ENCODE results near the gene TIAM2.

Gene TIAM2

DNA sequence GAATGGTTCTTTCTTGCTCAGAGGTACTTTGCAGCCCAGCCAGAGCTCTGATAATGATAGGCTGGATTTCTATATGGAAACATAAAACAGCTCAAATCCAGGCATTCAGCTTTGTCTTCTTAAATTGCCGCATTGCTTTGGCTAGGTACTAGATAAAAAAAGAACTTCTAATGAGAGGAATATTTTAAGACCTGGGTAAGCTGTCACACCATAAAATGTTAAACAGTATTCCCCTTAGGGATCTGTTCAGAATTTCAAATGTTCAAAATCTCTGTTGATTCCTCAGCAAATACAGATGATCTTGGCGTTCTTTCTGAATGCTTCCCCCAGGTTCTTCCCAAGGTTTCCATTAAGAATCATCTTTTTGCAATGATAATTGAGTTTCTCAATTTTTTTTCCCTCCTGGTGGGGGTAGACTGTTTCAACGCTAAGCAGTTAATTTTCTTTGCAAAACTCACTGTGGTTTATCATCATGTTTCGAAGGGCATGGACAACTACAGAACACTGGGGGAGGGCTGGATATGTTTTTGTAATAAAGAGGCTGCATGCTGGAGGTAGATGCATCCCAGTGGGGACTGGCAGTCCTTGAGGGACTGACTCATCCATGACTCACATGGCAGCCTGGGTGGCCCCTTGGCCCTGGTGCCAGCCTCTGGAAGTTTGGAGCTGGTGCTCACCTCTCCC is 31.0 kb downstream of the TIAM2 start:
- no peak for DNase-seq

DNA sequence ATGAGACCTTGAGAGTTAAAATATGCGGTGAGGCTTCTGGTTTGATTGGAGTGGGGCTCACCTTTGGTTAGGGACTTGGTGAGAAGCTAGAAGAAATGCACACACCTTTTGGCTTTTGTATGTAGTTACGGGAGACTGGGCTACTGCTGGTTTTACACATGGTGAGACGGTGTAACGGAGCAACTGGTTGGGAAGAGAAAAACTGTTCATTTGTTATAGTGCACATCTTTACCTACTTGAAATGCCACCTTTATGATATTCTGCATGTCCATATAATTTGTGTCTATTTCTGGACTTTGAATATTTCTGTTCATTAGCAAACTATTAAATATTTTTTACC is 31.6 kb downstream of the TIAM2 start:
- DNase-seq = no peak

DNA sequence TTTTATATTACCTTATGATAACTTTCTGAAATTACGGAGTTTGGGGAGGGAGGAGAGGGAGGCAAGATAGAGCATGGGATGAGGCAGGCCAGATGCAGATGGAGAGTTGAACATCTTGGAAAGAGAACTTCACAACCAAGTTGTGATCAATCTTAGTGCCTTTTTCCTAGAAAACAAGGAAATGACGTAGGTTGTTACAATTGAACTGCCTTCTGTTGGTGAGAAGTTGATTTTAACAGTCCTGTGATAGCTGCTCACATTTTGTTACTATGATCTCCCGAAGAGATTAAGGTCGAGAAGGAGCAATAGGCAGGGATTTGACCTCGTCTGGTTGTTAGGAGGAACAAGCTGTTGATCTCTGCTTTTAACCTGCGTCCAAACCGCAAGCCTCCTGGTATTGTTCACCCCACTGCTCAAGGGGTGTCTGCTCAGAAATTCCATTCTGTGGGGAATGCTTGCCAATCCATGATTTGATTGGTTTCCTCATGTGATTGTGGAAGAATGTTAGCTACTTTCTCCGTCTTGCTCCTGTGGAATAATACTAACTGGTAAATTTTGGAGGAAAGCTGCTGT is 35.1 kb downstream of the TIAM2 start:
- no peak for DNase-seq

DNA sequence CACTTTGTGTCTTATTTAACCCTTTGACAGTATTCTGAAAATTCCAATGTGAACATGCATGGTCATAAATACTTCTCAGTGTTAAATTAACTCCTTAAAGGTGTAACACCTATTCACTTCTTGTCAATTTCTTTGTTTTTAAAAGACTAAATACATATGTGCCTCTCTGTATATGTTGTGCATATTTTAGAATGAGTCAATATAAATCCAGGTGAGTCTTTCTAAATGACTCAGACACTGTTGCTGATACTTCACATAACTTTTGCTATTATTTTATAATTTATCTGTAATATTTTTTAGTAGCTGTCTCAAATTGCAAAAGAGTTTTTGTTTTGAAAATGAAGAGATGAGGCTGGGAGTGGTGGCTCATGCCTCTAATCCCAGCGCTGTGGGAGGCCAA is 36.0 kb downstream of the TIAM2 start:
- no peak for DNase-seq

DNA sequence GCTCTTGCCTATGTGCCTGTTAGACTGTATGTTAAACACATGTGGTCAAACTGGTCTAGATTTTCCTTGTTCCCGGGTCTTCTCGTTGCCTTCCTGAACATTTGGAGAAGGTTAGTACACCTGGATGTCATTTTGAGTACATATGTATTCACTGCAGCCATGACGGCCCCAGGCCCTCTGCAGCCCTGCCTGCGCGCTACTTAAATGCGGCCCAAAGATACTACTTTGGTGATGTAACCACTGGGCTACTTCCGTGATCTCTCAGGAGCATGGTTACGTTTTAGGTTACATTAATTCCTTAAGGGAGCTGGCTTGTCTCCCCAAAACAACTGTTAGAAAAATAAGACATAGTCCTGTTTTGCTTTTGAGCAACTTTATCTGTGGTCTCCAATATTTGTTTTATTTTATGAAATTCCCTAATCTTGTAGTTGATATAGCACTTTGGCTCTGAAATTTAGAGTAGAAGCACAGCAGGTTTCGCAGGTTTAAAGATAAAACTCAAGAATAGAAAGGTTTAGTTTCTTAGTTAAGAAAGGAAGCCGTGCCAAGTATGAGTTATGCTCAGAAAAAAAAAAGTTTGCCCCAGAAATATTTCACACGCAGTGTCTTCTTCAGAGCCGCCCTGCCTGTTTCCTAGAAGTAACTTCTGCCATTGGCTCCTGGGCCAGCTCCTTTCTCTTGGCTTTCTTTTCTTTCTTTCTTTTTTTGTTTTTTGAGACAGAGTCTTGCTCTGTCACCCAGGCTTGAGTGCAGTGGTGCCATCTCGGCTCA is 38.1 kb downstream of the TIAM2 start:
- no peak for DNase-seq

DNA sequence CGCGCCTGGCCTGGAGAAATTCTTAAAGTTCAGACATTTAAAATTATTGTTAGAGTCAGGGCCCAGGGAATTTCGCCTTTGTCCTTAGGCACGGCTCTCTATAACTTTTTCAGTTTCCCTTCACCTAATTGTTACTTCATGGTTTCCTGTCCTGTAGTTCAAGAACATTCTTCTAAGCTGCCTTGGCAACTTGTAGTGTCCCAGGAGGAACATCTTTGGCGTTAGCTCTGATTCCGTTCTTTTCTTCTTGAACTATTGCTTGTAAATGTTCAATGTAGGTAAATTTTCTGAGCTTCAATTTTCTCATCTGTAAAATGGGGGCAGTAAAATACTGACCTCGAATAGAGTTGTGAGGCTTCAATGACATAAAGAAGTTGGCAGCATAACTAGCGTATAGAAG is 41.8 kb downstream of the TIAM2 start:
- no peak for DNase-seq

DNA sequence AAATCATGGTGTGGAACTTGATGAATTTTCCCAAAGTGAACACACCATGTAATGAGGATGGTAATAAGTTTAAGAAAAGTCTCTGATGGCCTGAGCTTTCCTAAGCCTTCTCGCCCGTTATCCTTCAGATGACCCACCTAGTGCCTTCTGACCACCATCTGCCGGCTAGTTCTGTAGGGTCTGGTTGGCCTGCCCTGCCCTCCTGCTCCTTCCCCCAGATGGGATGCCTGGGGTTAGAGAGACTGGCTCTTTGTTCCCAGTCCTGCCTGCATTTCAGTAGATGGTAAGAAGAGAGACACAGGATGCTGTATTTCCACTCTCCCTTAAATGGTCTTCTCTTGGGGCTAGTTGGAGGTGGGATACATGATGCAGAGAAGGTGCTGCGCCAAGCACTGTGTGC is 43.0 kb downstream of the TIAM2 start:
- DNase-seq = no peak

DNA sequence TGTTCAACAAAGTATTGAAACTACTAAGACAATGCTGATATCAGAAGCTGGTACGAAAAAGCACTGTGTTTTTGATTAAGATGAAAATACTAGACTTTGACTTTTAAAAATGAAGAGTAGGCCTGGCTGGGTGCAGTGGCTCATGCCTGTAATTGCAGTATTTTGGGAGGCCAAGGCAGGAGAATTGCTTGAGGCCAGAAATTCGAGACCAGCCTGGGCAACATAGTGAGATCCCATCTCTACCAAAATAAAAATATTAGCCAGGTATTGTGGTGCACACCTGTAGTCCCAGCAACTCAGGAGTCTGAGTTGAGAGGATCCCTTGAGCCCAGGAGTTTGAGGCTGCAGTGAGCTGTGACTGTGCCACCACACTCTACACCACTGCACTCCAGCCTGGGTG is 43.4 kb downstream of the TIAM2 start:
- DNase-seq = no peak

DNA sequence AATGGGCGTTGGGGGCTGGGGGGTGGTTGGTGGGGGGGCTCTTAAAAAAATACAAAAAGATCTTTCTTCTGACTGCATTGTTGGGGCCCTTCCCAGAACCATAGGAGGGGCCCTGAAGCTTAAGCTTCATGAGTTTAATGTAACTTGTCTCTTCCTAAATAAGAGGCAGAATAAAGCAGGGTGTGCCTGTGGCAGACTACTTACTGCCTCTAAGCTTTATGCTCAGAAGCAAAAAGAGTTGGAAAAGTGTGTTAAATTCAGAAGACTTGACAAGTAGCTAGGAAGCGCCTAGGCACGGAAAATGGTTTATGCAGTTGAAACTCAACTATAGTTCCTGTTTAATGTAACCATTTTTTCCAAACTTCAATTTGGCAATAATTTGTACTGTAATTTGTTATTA is 44.5 kb downstream of the TIAM2 start:
- no peak for DNase-seq

DNA sequence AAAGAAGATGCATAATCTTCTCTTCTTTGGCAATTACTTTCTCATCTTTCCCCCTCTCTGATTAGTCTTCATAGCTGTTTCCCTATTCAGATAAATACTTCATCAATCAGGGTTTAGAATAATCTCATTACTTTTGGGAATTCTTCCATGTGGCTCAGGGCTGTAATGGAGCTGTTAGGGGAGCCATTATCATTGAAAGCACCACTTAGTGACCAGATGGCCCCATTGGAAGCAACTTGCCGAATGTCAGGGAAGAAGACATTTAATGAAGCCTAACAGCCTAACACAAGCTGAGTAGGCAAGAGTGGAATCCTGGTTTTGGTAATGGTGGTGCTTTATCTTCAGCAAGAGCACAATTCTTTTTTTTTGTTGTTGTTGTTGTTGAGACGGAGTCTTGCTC is 45.0 kb downstream of the TIAM2 start:
- DNase-seq = no peak

DNA sequence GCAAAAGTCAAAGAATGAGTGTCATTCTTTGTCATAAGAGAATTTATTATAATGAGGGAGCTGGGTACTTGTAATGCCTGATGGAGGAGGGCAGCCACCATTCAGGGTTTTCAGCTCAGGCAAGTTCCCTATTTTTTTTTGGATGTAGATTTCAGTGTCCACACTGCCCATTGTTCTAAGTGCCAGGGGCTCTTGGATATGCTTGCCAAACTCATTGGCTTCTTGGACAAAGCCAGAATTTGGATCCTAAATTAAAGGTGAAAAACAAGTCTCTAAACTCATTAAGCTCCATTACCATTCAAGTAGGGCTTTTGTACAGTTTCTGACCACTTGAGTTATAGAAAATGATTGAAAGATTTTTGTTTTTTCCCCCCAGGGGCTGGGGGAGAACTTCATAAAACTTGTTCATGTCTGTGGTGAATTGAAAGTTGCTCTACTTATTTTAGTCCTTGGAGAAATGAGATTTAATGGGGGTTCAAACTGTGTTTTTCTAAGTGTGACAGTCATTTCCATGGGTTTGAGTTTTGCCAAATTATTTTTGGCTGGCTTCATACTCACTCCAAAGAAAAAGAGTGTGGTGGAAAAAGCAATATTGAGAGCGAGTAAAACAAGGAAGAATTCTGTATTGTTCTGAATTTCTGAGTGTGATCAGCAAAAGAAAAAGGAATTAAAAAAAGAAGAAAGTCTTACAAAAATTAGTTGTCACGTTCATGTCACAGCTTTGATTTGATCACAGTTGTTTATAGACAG is 46.0 kb downstream of the TIAM2 start:
- DNase-seq = no peak

DNA sequence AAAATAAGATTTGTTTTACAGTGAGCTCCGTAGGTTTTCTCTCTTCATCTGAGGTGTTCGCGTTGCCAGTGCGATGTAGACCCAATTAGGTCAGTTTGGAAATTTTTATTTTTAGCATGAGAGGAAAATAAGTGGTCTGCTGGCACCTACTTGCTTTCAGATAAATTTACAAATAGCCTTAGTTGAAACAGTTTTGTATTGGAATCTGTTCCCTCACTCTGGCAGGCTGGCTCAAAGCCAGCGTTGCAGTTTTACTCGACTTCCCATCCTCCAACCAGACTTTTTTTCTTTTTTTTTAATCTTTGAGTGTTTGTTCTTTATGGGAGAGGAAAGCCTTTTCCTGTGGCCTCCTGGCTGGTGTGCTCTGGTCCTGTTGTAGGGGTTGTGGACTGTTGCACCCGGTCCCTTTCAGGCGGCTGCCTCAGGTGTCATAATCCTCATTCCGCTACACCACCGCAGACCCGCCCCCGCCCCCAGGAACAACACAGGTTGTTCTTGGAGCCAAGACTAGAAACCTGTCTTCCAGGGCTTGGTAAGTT is 46.7 kb downstream of the TIAM2 start:
- DNase-seq = no peak

DNA sequence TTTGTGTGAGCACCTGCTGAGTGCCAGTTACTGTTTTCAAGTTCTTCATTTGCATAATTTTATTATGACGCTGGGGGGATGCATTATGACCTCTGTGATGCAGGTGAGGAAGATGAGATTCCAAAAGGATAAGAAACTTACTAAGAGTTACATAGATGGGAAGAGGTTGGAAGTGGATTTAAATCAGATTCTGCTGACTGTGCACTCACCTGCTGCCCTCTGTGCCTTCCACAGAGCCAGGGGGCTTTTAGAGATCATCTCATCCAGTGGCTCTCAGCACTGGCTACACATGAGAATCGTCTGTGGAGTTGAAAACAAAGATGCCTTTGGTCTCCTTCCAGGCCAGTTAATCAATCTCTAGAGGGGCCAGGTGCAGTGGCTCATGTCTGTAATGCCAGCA is 47.9 kb downstream of the TIAM2 start:
- no peak for DNase-seq

DNA sequence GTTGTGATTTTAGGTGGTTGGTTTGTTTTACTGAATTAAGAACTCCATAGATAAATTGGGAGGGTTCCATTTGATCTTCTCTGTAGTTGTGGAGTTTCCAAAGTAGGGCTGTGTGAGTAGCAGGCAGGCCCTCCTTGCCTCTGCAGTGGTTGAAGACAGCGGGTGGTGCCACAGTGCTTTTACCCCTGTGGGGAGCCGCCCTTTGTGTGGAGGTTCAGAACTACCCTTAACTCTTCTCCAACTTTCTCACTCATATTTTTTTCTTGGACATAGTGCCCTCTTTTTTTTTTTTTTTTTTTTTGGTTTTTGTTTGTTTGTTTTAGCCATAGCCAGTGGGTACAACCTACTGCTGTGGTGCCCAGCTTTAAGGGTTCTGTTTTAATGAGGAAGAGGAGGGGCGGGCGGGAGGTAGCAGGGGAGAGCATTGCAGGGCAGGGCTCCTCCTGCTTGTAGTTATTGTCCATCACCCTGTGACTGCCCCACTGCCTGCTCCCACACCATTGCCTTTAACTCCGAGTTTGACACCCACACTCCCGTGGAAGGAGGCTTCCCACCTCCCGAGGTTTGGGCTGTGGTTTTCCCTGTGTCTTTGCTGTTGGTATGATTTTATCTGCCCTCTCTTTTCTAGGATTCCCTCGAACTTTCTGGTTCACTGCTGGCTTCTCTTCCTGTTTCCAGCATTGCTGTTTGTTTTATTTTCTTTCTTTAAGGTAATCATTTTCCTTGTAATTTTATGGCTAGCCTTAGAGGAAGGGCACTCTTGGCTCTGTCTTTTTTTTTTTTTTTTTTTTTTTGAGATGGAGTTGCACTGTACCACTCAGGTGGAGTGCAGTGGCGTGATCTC is 50.7 kb downstream of the TIAM2 start:
- no peak for DNase-seq

DNA sequence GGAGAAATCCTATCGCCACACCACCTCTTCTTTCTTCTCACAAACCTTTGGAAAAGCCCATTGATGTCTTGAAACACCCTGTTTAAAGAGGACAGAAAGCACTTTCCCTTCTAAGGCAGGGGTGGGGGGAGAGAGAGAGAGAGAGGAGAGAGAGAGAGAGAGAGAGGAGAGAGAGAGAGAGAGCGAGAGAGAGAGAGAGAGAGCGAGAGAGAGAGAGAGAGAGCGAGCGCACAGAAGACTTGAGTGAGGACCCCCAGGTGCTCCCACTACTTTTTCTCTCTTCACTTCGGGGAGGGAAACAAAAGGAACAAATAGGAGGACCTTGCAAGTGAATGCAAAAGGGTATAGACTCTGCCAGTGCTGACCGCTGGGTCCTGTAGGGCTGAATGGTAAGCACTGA is 52.4 kb downstream of the TIAM2 start:
- DNase-seq = no peak

DNA sequence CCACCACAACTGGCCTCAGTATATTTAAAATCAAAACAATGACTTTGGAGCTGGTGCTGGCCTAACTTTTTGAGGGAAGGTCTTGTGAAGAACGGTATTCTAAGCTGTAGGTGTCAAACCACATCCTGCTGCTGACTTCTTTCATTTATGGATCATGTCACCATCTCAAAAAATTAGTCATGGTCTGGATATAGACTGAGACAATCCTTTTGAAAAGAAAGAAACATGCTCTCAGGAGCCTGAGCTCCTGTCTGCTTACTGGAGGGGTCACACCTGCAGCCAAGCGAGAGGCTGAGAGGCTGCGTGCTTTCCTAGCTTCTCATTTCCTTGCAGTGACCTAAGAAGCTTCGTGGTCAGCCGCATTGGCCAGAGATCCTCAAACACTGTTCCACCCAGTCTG is 55.2 kb downstream of the TIAM2 start:
- no peak for DNase-seq

DNA sequence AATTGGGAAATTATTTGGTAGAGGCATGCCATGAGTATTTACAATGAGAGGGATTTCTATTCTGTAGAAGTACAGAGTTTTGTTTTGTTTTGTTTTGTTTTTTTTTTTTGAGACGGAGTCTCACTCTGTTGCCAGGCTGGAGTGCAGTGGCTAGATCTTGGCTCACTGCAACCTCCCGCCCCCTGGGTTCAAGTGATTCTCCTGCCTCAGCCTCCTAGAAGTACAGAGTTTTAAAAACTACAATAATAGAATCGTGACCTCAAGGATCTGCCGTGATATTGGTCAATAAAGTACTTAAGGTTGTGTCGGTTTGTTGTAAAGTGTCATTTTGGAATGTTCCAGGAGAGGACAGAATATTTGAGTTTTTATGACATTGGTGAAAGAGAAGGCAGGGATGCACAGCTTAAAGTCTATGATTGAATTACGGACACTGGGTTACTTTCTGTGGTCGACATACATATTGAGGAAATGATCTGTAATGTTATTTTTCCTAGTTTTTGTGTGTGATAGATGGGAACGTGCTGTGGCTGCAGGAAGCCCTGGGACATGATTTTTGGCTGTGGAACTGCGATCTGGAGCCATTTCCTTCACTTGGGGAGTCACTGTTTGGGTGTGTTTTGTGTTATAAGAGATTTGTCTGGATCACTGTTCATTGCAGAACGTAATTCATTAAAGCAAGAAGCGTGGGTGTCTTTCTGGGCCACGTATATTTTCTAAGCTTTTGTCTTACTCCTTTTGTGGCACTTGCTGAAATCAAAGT is 59.6 kb downstream of the TIAM2 start:
- no peak for DNase-seq

DNA sequence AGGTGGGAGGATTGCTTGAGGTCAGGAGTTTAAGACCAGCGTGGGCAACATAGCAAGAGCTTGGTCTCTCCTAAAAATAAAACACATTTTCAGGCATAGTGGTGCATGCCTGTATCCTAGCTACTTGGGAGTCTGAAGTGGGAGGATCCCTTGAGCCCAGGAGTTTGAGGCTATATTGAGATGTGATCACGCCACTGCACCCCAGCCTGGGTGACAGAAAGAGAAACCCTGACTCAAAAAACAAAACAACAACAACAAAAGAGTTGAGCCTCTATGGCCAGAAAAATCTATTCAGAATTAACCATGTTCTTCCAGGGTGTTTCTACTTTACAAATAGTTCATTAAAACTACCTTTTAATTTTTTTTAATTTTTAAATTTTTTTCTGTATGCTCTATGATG is 60.6 kb downstream of the TIAM2 start:
- no peak for DNase-seq

DNA sequence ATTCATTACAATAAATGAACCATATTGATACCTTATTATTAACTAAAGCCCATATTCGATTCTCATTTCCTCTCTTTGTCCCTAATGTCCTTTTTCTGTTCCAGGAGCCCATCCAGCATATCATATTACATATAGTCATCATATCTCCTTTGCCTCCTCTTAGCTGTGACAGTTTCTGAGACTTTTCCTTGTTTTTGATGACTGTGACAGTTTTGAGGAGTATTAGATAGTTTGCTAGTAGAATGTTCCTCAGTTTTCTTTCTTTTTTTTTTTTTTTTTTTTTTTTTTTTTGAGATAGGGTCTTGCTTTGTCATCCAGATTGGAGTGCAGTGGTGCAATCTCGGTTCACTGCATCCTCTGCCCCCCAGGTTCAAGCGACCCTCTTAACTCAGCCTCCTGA is 61.6 kb downstream of the TIAM2 start:
- no peak for DNase-seq

DNA sequence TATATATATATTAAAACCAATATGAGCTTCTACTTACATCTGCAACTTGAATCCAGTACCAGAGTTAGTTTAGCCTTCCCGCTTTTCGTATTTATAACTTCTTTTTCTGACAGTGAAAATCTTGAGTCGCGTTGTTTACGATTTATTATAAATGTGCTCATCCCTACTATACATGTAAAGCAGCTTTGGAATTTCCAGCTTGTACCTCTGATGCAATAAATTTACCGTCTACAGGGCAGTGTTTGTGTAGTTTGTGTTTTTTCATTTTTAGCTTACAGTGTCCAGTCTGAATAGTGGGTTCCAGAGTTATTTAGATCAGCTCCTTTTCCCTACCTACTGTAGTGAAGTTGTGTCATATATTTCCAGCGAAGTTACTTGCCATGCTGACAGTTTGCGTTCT is 66.3 kb downstream of the TIAM2 start:
- DNase-seq = no peak

DNA sequence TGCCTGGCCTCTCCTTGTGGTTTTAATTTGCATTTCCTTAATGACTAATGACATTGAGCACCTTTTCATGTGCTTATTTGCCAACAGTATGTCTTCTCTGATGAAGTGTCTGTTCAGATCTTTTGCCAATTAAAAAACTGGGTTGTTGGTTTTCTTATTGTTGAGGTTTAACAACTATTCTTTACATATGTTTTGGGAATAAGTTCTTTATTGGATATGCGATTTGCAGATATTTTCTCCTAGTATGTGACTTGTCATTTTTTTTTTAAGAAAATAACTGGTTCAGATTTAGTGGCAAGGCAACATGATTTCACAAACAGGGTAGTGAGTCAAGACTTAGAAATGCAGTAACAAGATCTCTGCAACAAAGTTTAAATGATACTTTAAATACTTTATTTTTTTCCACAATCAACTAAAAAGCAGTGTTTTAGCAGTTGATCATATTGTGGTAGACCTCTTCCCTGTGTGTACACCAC is 67.8 kb downstream of the TIAM2 start:
- no peak for DNase-seq

DNA sequence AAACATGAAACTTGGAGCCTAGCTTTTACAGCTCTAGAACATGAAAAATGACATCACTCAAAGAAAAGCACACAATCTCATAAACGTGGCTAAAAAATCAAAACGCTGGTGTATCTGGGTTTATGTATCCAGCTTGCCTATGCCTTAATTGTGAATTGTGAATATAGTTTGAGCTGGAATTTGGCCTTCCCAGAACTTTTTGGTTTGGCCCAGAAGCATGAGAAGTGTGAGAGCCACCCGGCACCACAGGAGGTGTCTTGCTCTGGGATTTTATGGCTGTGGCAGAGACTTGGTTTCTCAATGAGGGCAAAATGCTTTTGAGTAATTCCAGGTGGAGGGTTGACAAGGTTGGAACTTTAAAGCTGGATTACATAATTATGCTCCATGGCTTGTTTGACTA is 69.2 kb downstream of the TIAM2 start:
- no peak for DNase-seq

Data from activated T-cell treated with anti-CD3 and anti-CD28 coated beads, Interleukin-2, amount 50 U/mL, for 1 hour (primary cell).